Glutamatergic neuron (in vitro differentiated cells): ENCODE measurements around the gene RASGRF1. TPM values are rescaled to one million over a fixed set of nuclear protein-coding genes. Genes with fewer than 3 reads are reported as not detected.

ENCODE experiments used
- DNase-seq: peaks from one replicate; pipeline ENCODE4 v3.0.0; 2022
- H3K27ac Mint-ChIP-seq: one replicate; pipeline ENCODE4 v1.8.0; 2020; ENCODE audit warnings: mild to moderate bottlenecking, mixed read lengths, inconsistent platforms; ENCODE audit not compliant: unreplicated experiment
- H3K27me3 Mint-ChIP-seq: one replicate; pipeline ENCODE4 v1.8.0; 2020; ENCODE audit warnings: mild to moderate bottlenecking, moderate library complexity, mixed read lengths, inconsistent platforms; ENCODE audit not compliant: unreplicated experiment
- H3K36me3 Mint-ChIP-seq: one replicate; pipeline ENCODE4 v1.8.0; 2020; ENCODE audit warnings: mild to moderate bottlenecking, mixed read lengths, inconsistent platforms; ENCODE audit not compliant: unreplicated experiment
- H3K4me1 Mint-ChIP-seq: one replicate; pipeline ENCODE4 v1.8.0; 2020; ENCODE audit warnings: mild to moderate bottlenecking, low read depth, mixed read lengths, inconsistent platforms; ENCODE audit not compliant: unreplicated experiment
- H3K4me3 Mint-ChIP-seq: one replicate; pipeline ENCODE4 v1.8.0; 2020; ENCODE audit warnings: mild to moderate bottlenecking, mixed read lengths, inconsistent platforms; ENCODE audit not compliant: unreplicated experiment
- H3K9me3 Mint-ChIP-seq: one replicate; pipeline ENCODE4 v1.8.0; 2020; ENCODE audit warnings: mild to moderate bottlenecking, moderate library complexity, mixed read lengths, inconsistent platforms; ENCODE audit not compliant: unreplicated experiment
- CTCF ChIP-seq: fragments of 200-600 bp; sonication (generic); IDR thresholded peaks from one replicate; pipeline ENCODE4 v1.5.0; 2021; ENCODE audit not compliant: partially characterized antibody, unreplicated experiment
- total RNA-seq: library from RNA; stranded (reverse); fragmentation: NEBNext Ultra II Directional; extraction: Animal tissue kit (Norgen Biotek cat#: 25700); gene quantifications from one replicate; pipeline ENCODE4 v1.2.1, GENCODE V29; 2021; ENCODE audit not compliant: unreplicated experiment

The RASGRF1 gene
- total RNA-seq, 1 donor from 2014 or later = 0.32 TPM

GRCh38 chr15:79007066-79007465 is 83.5 kb downstream of the RASGRF1 start:
- no peaks in the 10 kb centered on the region for H3K27me3 Mint-ChIP-seq
- H3K27ac Mint-ChIP-seq = no peak overlapping the region
- H3K4me1 Mint-ChIP-seq = peaks cover 4% of the 10 kb centered on the region
- H3K4me3 Mint-ChIP-seq = no peak overlapping the region
- TF ChIP-seq CTCF = peak; percentile 56
- H3K36me3 Mint-ChIP-seq = no peaks in the 10 kb centered on the region
- peaks cover 3% of the 10 kb centered on the region for H3K9me3 Mint-ChIP-seq
- peak; percentile 82 for DNase-seq

- H3K27ac Mint-ChIP-seq = no peak overlapping the region
Measured at GRCh38 chr15:79006071-79006470, 84.5 kb downstream of the RASGRF1 start.

GRCh38 chr15:79004336-79004735 is 86.2 kb downstream of the RASGRF1 start:
- Mint-ChIP-seq H3K9me3 (peaks cover 4% of the 10 kb centered on the region), H3K27me3 (no peaks in the 10 kb centered on the region), H3K4me1 (peaks cover 4% of the 10 kb centered on the region), H3K36me3 (no peaks in the 10 kb centered on the region), H3K4me3 (no peak overlapping the region), H3K27ac (no peak overlapping the region)
- no peak for DNase-seq
- TF ChIP-seq CTCF = no peak

More at GRCh38 chr15:79006071-79006470, 84.5 kb downstream of the RASGRF1 start:
- no peak overlapping the region for H3K4me3 Mint-ChIP-seq
- H3K27me3 Mint-ChIP-seq = no peaks in the 10 kb centered on the region
- H3K36me3 Mint-ChIP-seq = no peaks in the 10 kb centered on the region
- DNase-seq = no peak
- peaks cover 3% of the 10 kb centered on the region for H3K9me3 Mint-ChIP-seq
- peaks cover 4% of the 10 kb centered on the region for H3K4me1 Mint-ChIP-seq
- TF ChIP-seq CTCF = no peak

GRCh38 chr15:79003896-79004295 is 86.7 kb downstream of the RASGRF1 start:
- TF ChIP-seq CTCF = no peak
- no peak for DNase-seq

GRCh38 chr15:79003301-79003700 is 87.3 kb downstream of the RASGRF1 start:
- H3K27ac Mint-ChIP-seq = no peak overlapping the region
- no peaks in the 10 kb centered on the region for H3K36me3 Mint-ChIP-seq
- H3K4me3 Mint-ChIP-seq = no peak overlapping the region
- peaks cover 4% of the 10 kb centered on the region for H3K9me3 Mint-ChIP-seq
- peaks cover 4% of the 10 kb centered on the region for H3K4me1 Mint-ChIP-seq
- H3K27me3 Mint-ChIP-seq = no peaks in the 10 kb centered on the region
- DNase-seq = no peak
- TF ChIP-seq CTCF = no peak

More at GRCh38 chr15:79003896-79004295, 86.7 kb downstream of the RASGRF1 start:
- no peak overlapping the region for H3K27ac Mint-ChIP-seq
- no peaks in the 10 kb centered on the region for H3K27me3 Mint-ChIP-seq
- no peaks in the 10 kb centered on the region for H3K36me3 Mint-ChIP-seq
- H3K9me3 Mint-ChIP-seq = peaks cover 4% of the 10 kb centered on the region
- H3K4me3 Mint-ChIP-seq = no peak overlapping the region
- H3K4me1 Mint-ChIP-seq = peaks cover 4% of the 10 kb centered on the region
